Ascending aorta (tissue), 2 donors: Measurements from ENCODE around the gene NUP98. TPM values are rescaled to one million over a fixed set of nuclear protein-coding genes. Genes with fewer than 3 reads are reported as not detected.
"Not testable (repeated sequence)": the region's sequence is repeated elsewhere in the genome, so short reads cannot be mapped to it uniquely, and the experiment has no call there.

Source experiments
- DNase-seq, 2 donors: peaks; one replicate each; pipeline ENCODE4 v3.0.0-alpha.2; 2019; ENCODE audit warnings: low spot score in 2 of 2
- H3K27ac ChIP-seq, 2 donors: fragments of 200-600 bp; sonication (generic); one replicate each; pipeline ENCODE4 v1.5.1; 2016 to 2017; ENCODE audit warnings: mild to moderate bottlenecking in 1 of 2
- H3K27me3 ChIP-seq: fragments of 200-600 bp; sonication (generic); one replicate; pipeline ENCODE4 v1.5.1; 2017
- H3K36me3 ChIP-seq, 2 donors: fragments of 200-600 bp; sonication (generic); one replicate each; pipeline ENCODE4 v1.5.1; 2016
- H3K4me1 ChIP-seq, 2 donors: fragments of 200-600 bp; sonication (generic); one replicate each; pipeline ENCODE4 v1.5.1; 2016 to 2017; ENCODE audit warnings: mild to moderate bottlenecking in 1 of 2
- H3K4me3 ChIP-seq, 2 donors: fragments of 200-600 bp; sonication (generic); one replicate each; pipeline ENCODE4 v1.5.1; 2016 to 2017; ENCODE audit warnings: mild to moderate bottlenecking in 1 of 2
- H3K9me3 ChIP-seq, 2 donors: fragments of 200-600 bp; sonication (generic); one replicate each; pipeline ENCODE4 v1.5.1; 2016
- intact Hi-C: fragments of 100-400 bp; cut with DNase I; formaldehyde crosslinking; loops from one replicate; pipeline ENCODE4 v1.15.1; 2023
- total RNA-seq: library from RNA; depleted of rRNA; stranded (reverse); fragments of >200 nt; gene quantifications from one replicate; pipeline ENCODE4 v1.1.0, GENCODE V29; 2016
- TF ChIP-seq, protein P1 (sequence below), 3 experiments: fragments of 200-600 bp in 2 of 3; fragments of 450-650 bp in 1 of 3; sonication (generic) in 2 of 3; IDR thresholded peaks; one replicate each; pipeline ENCODE4 v1.5.1; 2016 to 2019; ENCODE audit warnings: antibody characterized with exemption in 3 of 3, mild to moderate bottlenecking in 1 of 3, moderate library complexity in 1 of 3

Gene NUP98
- total RNA-seq, 1 donor from 2014 or later: 36.3 TPM

DNA sequence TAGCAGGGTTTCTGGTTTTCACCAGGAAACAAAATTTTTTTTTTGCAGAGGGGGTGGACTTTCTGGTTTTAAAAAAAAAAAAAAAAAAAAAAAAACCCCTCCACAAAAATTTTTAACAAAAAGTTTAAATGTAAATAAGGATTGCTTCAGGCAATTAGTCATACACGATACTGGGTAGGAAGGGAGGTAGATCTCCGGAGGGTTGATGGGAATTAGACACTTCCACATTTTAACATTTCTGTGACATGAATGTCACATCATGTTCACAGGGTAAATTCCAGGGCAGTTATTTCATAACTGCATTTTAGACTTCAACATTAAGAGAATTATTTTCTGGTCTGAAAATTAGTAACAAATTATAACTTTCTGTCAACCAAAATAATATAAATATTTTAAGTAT, 15.9 kb downstream of the NUP98 start:
- TF ChIP-seq, protein P1, sequence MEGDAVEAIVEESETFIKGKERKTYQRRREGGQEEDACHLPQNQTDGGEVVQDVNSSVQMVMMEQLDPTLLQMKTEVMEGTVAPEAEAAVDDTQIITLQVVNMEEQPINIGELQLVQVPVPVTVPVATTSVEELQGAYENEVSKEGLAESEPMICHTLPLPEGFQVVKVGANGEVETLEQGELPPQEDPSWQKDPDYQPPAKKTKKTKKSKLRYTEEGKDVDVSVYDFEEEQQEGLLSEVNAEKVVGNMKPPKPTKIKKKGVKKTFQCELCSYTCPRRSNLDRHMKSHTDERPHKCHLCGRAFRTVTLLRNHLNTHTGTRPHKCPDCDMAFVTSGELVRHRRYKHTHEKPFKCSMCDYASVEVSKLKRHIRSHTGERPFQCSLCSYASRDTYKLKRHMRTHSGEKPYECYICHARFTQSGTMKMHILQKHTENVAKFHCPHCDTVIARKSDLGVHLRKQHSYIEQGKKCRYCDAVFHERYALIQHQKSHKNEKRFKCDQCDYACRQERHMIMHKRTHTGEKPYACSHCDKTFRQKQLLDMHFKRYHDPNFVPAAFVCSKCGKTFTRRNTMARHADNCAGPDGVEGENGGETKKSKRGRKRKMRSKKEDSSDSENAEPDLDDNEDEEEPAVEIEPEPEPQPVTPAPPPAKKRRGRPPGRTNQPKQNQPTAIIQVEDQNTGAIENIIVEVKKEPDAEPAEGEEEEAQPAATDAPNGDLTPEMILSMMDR (IDR thresholded peaks at IDR 0.05): no peak
- no peak for DNase-seq
- H3K27ac ChIP-seq: peak overlapping the region in 1 of 2 donors; percentile 50
- intact Hi-C loops: no loop called here
- H3K36me3 ChIP-seq: peaks cover 33 to 49% of the 10 kb centered on the region in 2 donors
- no peak overlapping the region for H3K4me3 ChIP-seq
- no peaks in the 10 kb centered on the region for H3K27me3 ChIP-seq
- H3K4me1 ChIP-seq: peaks cover 0 to 9% of the 10 kb centered on the region in 2 donors
- no peaks in the 10 kb centered on the region for H3K9me3 ChIP-seq

DNA sequence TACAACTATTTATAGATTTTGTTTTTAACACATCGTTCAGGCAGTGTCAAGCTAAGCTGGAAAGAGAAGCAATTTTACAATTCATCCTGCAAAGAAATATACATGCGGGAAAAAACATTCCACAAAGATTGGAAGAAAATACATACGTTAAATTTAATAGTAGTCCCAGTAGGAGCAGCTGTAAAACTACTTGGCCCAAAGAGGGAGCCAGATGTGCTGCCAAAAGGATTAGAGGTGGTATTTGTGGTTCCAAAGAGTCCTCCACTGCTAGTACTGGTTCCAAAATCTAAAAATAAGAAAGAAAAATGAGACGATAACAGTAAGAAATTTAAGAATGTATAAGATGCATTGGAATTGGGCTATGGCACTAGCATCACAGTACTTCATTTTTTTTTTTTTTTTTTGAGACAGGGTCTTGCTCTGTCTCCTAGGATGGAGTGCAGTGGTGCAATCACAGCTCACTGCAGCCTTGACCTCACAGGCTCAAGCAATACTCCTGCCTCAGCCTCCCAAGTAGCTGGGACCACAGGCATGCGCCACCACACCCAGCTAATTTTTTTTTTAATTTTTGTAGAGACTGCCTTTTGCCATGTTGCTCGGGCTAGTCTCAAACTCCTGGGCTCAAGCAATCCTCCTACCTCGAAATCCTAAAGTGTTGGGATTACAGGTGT, 21.5 kb downstream of the NUP98 start:
- intact Hi-C loops: no loop called here

DNA sequence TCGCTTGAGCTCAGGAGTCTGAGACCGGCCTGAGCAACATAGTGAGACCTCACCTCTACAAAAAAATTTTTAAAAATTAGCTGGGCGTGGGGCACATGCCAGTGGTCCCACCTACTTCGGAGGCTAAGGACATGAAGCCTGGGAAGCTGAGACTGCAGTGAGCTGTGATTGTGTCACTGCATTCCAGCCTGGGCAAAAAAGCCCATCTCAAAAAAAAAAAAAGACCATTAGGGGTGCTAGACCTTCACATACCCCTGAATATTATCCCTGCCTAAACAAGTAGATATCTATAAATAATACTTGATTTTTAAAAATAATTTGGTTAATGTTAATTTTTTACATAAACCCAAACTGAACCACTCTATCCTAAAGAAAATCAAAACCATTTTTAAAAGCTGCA, 24.2 kb downstream of the NUP98 start:
- Histone ChIP-seq H3K27ac (no peak overlapping the region), H3K4me1 (no peaks in the 10 kb centered on the region), H3K4me3 (no peak overlapping the region), H3K9me3 (no peaks in the 10 kb centered on the region), H3K36me3 (peaks cover 81 to 94% of the 10 kb centered on the region in 2 donors), H3K27me3 (no peaks in the 10 kb centered on the region)
- no peak for DNase-seq
- TF ChIP-seq, protein P1 (IDR thresholded peaks at IDR 0.05): no peak
- intact Hi-C loops: no loop called here

More for the DNA sequence above, 21.5 kb downstream of the NUP98 start:
- H3K27me3 ChIP-seq: no peaks in the 10 kb centered on the region
- H3K27ac ChIP-seq: no peak overlapping the region
- H3K4me3 ChIP-seq: no peak overlapping the region
- H3K4me1 ChIP-seq: no peaks in the 10 kb centered on the region
- peaks cover 76 to 94% of the 10 kb centered on the region in 2 donors for H3K36me3 ChIP-seq
- TF ChIP-seq, protein P1 (IDR thresholded peaks at IDR 0.05): no peak
- no peak for DNase-seq
- H3K9me3 ChIP-seq: no peaks in the 10 kb centered on the region

DNA sequence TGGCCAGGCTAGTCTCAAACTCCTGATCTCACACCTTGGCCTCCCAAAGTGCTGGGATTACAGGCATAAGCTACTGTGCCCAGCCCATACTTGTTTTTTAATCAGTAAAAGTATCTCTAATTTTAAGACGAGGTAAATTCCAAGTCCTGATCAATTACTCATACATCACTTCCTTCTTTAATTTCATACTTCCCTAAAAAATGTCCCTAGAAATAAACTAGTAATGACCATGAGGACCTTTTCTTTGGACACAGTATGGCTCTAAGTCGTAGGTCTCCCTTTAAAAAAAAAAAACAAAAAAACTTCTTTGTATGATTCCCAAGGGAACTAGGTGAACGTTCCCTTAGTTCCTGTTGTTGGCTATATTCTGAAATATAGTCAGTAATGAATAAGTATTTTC, 29.8 kb downstream of the NUP98 start:
- Histone ChIP-seq H3K9me3 (no peaks in the 10 kb centered on the region), H3K36me3 (peaks cover 96% of the 10 kb centered on the region in 2 donors), H3K4me3 (no peak overlapping the region), H3K27me3 (no peaks in the 10 kb centered on the region), H3K27ac (no peak overlapping the region), H3K4me1 (no peaks in the 10 kb centered on the region)
- no peak for DNase-seq
- intact Hi-C loops: no loop called here
- TF ChIP-seq, protein P1 (IDR thresholded peaks at IDR 0.05): no peak

DNA sequence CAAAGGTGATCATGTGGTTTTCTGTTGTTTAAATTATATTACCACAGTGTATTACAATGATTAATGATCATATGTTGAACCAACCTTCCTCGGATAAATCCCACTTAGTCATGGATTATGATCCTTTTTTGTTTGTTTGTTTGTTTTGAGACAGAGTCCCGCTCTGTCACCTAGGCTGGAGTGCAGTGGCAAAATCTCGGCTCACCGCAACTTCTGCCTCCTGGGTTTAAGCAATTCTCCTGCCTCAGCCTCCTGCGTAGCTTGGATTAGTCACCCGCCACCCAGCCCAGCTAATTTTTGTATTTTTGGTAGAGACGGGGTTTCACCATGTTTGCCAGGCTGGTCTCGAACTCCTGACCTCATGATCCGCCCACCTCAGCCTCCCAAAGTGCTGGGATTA, 30.5 kb downstream of the NUP98 start:
- H3K4me1 ChIP-seq, H3K9me3 ChIP-seq, H3K27me3 ChIP-seq, H3K27ac ChIP-seq, H3K4me3 ChIP-seq, DNase-seq, intact Hi-C loops: not testable (repeated sequence)
- peaks cover 97 to 98% of the 10 kb centered on the region in 2 donors for H3K36me3 ChIP-seq

DNA sequence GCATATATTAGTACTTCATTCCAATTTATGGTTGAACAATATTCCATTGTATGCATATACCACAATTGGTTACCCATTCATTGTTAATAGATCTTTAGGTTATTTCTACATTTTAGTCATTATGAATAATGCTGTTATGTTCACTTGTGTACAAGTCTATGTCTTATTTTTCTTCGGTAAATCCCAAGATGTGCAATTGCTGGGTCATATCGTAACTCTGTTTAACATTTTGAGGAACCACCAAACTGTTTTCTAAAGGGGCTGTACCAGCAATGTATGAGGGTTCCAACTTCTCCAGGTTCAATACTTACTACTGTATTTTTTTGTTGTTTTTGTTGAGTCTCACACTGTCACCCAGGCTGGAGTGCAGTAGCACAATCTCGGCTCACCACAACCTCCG, 33.1 kb downstream of the NUP98 start:
- Histone ChIP-seq H3K27me3 (no peaks in the 10 kb centered on the region), H3K4me3 (no peak overlapping the region), H3K4me1 (no peaks in the 10 kb centered on the region), H3K36me3 (peaks cover 91 to 99% of the 10 kb centered on the region in 2 donors), H3K27ac (no peak overlapping the region), H3K9me3 (no peaks in the 10 kb centered on the region)
- no peak for DNase-seq
- intact Hi-C loops: no loop called here
- TF ChIP-seq, protein P1 (IDR thresholded peaks at IDR 0.05): no peak
